Immature natural killer cell (primary cell): Measurements from ENCODE around the gene ZFPM1. TPM values are rescaled to one million over a fixed set of nuclear protein-coding genes. Genes with fewer than 3 reads are reported as not detected.

Experiments used
- DNase-seq, 3 donors: peaks; one replicate each; pipeline ENCODE4 v3.0.0; 2022; ENCODE audit warnings: mixed read lengths in 1 of 3
- H3K27ac Mint-ChIP-seq, 6 donors: one replicate each; pipeline ENCODE4 v1.8.0; 2020; ENCODE audit warnings: mixed read lengths in 6 of 6, mild to moderate bottlenecking in 5 of 6, inconsistent platforms in 4 of 6, moderate library complexity in 3 of 6
- H3K27me3 Mint-ChIP-seq, 3 donors: one replicate each; pipeline ENCODE4 v1.8.0; 2020 to 2021; ENCODE audit warnings: low read depth in 3 of 3, mild to moderate bottlenecking in 3 of 3, mixed read lengths in 3 of 3, moderate library complexity in 3 of 3, inconsistent platforms in 1 of 3
- H3K36me3 Mint-ChIP-seq, 3 donors: one replicate each; pipeline ENCODE4 v1.8.0; 2020; ENCODE audit warnings: mixed read lengths in 3 of 3, inconsistent platforms in 2 of 3, mild to moderate bottlenecking in 2 of 3
- H3K4me1 Mint-ChIP-seq, 2 donors: one replicate each; pipeline ENCODE4 v1.8.0; 2020; ENCODE audit warnings: inconsistent platforms in 2 of 2, mild to moderate bottlenecking in 2 of 2, mixed read lengths in 2 of 2, moderate library complexity in 1 of 2
- H3K4me3 Mint-ChIP-seq, 5 donors: one replicate each; pipeline ENCODE4 v1.8.0; 2020; ENCODE audit warnings: mild to moderate bottlenecking in 5 of 5, mixed read lengths in 5 of 5, inconsistent platforms in 3 of 5, moderate library complexity in 3 of 5
- H3K9me3 Mint-ChIP-seq, 6 donors: one replicate each; pipeline ENCODE4 v1.8.0; 2020; ENCODE audit warnings: mild to moderate bottlenecking in 6 of 6, mixed read lengths in 6 of 6, inconsistent platforms in 4 of 6, moderate library complexity in 3 of 6
- polyA plus RNA-seq, 3 donors: library from polyadenylated mRNA; unstranded; fragments of 300-500 nt; fragmentation: Illumina TruSeq; gene quantifications; one replicate each; pipeline ENCODE4 v1.2.3, GENCODE V29; 2021

ZFPM1 gene
- polyA plus RNA-seq, 3 donors from 2014 or later = 0.14 to 0.75 TPM; not detected in 1

- DNase-seq = no peak
- Mint-ChIP-seq H3K4me1 (peaks cover 0 to 9% of the 10 kb centered on the region in 2 donors), H3K27ac (no peak overlapping the region), H3K36me3 (no peaks in the 10 kb centered on the region), H3K27me3 (peaks cover 0 to 3% (median 2%) of the 10 kb centered on the region in 3 donors), H3K9me3 (no peaks in the 10 kb centered on the region), H3K4me3 (no peak overlapping the region)
These were observed 29.6 kb upstream of the ZFPM1 start for GRCh38 chr16:88423448-88423850.

GRCh38 chr16:88424587-88425235 lies 28.4 kb upstream of the ZFPM1 start:
- Mint-ChIP-seq H3K4me3 (no peak overlapping the region), H3K27ac (no peak overlapping the region)

GRCh38 chr16:88426018-88426417 lies 27.1 kb upstream of the ZFPM1 start:
- no peak for DNase-seq
- Mint-ChIP-seq H3K4me1 (peaks cover 4 to 11% of the 10 kb centered on the region in 2 donors), H3K9me3 (no peaks in the 10 kb centered on the region), H3K4me3 (no peak overlapping the region), H3K36me3 (no peaks in the 10 kb centered on the region), H3K27ac (no peak overlapping the region), H3K27me3 (peaks cover 0 to 3% (median 2%) of the 10 kb centered on the region in 3 donors)

More at GRCh38 chr16:88424587-88425235, 28.4 kb upstream of the ZFPM1 start:
- no peak for DNase-seq
- Mint-ChIP-seq H3K36me3 (no peaks in the 10 kb centered on the region), H3K27me3 (peaks cover 0 to 3% (median 2%) of the 10 kb centered on the region in 3 donors), H3K4me1 (peaks cover 0 to 9% of the 10 kb centered on the region in 2 donors), H3K9me3 (no peaks in the 10 kb centered on the region)

GRCh38 chr16:88427376-88427775 lies 25.7 kb upstream of the ZFPM1 start:
- Mint-ChIP-seq H3K27ac (no peak overlapping the region), H3K4me1 (peaks cover 14 to 21% of the 10 kb centered on the region in 2 donors), H3K9me3 (no peaks in the 10 kb centered on the region), H3K27me3 (peaks cover 0 to 3% (median 2%) of the 10 kb centered on the region in 3 donors), H3K4me3 (no peak overlapping the region), H3K36me3 (no peaks in the 10 kb centered on the region)
- DNase-seq = no peak

GRCh38 chr16:88428156-88428555 lies 24.9 kb upstream of the ZFPM1 start:
- peak overlapping the region in 2 of 5 donors; percentile 12 to 30 for H3K4me3 Mint-ChIP-seq
- peaks cover 14 to 21% of the 10 kb centered on the region in 2 donors for H3K4me1 Mint-ChIP-seq
- H3K27me3 Mint-ChIP-seq = peaks cover 0 to 2% (median 0%) of the 10 kb centered on the region in 3 donors
- DNase-seq = no peak
- no peaks in the 10 kb centered on the region for H3K36me3 Mint-ChIP-seq
- H3K27ac Mint-ChIP-seq = peak overlapping the region in 1 of 6 donors; percentile 40
- H3K9me3 Mint-ChIP-seq = no peaks in the 10 kb centered on the region

GRCh38 chr16:88428616-88429386 lies 24.3 kb upstream of the ZFPM1 start:
- Mint-ChIP-seq H3K27me3 (no peaks in the 10 kb centered on the region), H3K9me3 (no peaks in the 10 kb centered on the region), H3K4me3 (peak overlapping the region in 4 of 5 donors; percentile 4 to 49 (median 26)), H3K36me3 (no peaks in the 10 kb centered on the region), H3K27ac (peak overlapping the region in 2 of 6 donors; percentile 30 to 40), H3K4me1 (peaks cover 14 to 21% of the 10 kb centered on the region in 2 donors)
- DNase-seq = no peak

GRCh38 chr16:88429387-88430184 lies 23.5 kb upstream of the ZFPM1 start:
- peaks cover 14% of the 10 kb centered on the region in 2 donors for H3K4me1 Mint-ChIP-seq
- H3K36me3 Mint-ChIP-seq = no peaks in the 10 kb centered on the region
- peak overlapping the region in 4 of 6 donors; percentile 30 to 88 (median 48) for H3K27ac Mint-ChIP-seq
- H3K4me3 Mint-ChIP-seq = peak overlapping the region; percentile 79 to 81 (median 79)
- no peak for DNase-seq
- no peaks in the 10 kb centered on the region for H3K9me3 Mint-ChIP-seq
- no peaks in the 10 kb centered on the region for H3K27me3 Mint-ChIP-seq

GRCh38 chr16:88430185-88430523 lies 22.9 kb upstream of the ZFPM1 start:
- Mint-ChIP-seq H3K27me3 (no peaks in the 10 kb centered on the region), H3K9me3 (no peaks in the 10 kb centered on the region), H3K4me1 (peaks cover 11 to 14% of the 10 kb centered on the region in 2 donors), H3K36me3 (no peaks in the 10 kb centered on the region), H3K27ac (peak overlapping the region in 1 of 6 donors; percentile 42), H3K4me3 (peak overlapping the region; percentile 73 to 81 (median 79))
- DNase-seq = peak; percentile 17 to 25 (median 23)

GRCh38 chr16:88430524-88431446 lies 22.3 kb upstream of the ZFPM1 start:
- peak overlapping the region; percentile 73 to 81 (median 79) for H3K4me3 Mint-ChIP-seq
- no peaks in the 10 kb centered on the region for H3K9me3 Mint-ChIP-seq
- H3K27ac Mint-ChIP-seq = peak overlapping the region; percentile 22 to 79 (median 72)
- H3K27me3 Mint-ChIP-seq = no peaks in the 10 kb centered on the region
- DNase-seq = peak; percentile 64 to 67 (median 64)
- no peaks in the 10 kb centered on the region for H3K36me3 Mint-ChIP-seq
- peaks cover 11 to 14% of the 10 kb centered on the region in 2 donors for H3K4me1 Mint-ChIP-seq

GRCh38 chr16:88431651-88432050 lies 21.4 kb upstream of the ZFPM1 start:
- peak overlapping the region; percentile 45 to 79 (median 66) for H3K27ac Mint-ChIP-seq
- no peaks in the 10 kb centered on the region for H3K36me3 Mint-ChIP-seq
- H3K9me3 Mint-ChIP-seq = no peaks in the 10 kb centered on the region
- no peak for DNase-seq
- H3K4me3 Mint-ChIP-seq = peak overlapping the region; percentile 70 to 81 (median 77)
- H3K27me3 Mint-ChIP-seq = no peaks in the 10 kb centered on the region
- peaks cover 11 to 14% of the 10 kb centered on the region in 2 donors for H3K4me1 Mint-ChIP-seq

GRCh38 chr16:88432174-88432573 lies 20.9 kb upstream of the ZFPM1 start:
- H3K4me3 Mint-ChIP-seq = peak overlapping the region in 4 of 5 donors; percentile 70 to 81 (median 74)
- H3K27ac Mint-ChIP-seq = peak overlapping the region in 2 of 6 donors; percentile 45 to 79

GRCh38 chr16:88432753-88433152 lies 20.3 kb upstream of the ZFPM1 start:
- Mint-ChIP-seq H3K4me3 (no peak overlapping the region), H3K27ac (no peak overlapping the region), H3K36me3 (no peaks in the 10 kb centered on the region), H3K9me3 (no peaks in the 10 kb centered on the region), H3K27me3 (no peaks in the 10 kb centered on the region), H3K4me1 (peaks cover 11 to 14% of the 10 kb centered on the region in 2 donors)
- no peak for DNase-seq

More at GRCh38 chr16:88432174-88432573, 20.9 kb upstream of the ZFPM1 start:
- Mint-ChIP-seq H3K36me3 (no peaks in the 10 kb centered on the region), H3K27me3 (no peaks in the 10 kb centered on the region), H3K4me1 (peaks cover 11 to 14% of the 10 kb centered on the region in 2 donors), H3K9me3 (no peaks in the 10 kb centered on the region)
- DNase-seq = no peak
